ENCODE data around the gene FNDC3B. TPM values are rescaled to one million over a fixed set of nuclear protein-coding genes. Genes with fewer than 3 reads are reported as not detected.

The FNDC3B gene
- total RNA-seq, 1 donor from 2014 or later, result 29.5 TPM

DNA sequence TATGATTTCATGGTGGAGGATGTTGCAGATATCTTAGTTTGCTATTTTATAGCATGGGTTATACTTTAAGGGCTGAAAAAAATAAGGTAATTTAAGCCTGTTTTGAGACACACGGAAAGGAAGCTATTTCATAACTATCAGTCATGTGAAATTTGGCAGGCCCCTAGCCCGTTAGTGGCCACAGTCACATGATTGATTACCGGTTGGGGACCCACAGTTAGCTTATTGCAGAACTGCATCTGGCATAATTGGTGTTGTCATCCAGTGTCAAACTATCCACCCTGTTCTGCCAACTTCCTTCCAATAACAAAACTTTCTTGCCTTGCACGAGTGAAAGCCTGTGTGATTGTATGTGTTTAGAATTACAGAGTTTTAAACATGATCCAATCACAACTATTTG, 35.2 kb downstream of the FNDC3B start:
- TF ChIP-seq, protein P1, sequence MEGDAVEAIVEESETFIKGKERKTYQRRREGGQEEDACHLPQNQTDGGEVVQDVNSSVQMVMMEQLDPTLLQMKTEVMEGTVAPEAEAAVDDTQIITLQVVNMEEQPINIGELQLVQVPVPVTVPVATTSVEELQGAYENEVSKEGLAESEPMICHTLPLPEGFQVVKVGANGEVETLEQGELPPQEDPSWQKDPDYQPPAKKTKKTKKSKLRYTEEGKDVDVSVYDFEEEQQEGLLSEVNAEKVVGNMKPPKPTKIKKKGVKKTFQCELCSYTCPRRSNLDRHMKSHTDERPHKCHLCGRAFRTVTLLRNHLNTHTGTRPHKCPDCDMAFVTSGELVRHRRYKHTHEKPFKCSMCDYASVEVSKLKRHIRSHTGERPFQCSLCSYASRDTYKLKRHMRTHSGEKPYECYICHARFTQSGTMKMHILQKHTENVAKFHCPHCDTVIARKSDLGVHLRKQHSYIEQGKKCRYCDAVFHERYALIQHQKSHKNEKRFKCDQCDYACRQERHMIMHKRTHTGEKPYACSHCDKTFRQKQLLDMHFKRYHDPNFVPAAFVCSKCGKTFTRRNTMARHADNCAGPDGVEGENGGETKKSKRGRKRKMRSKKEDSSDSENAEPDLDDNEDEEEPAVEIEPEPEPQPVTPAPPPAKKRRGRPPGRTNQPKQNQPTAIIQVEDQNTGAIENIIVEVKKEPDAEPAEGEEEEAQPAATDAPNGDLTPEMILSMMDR (IDR thresholded peaks at IDR 0.05), result no peak
- TF ChIP-seq EZH2 (IDR thresholded peaks at IDR 0.05) (no peak), EZH2phosphoT487 (IDR thresholded peaks at IDR 0.05) (no peak)
- Histone ChIP-seq H3K79me2 (ENCODE audit: low read depth) (peaks cover 95% of the 10 kb centered on the region), H3K4me1 (peaks cover 32% of the 10 kb centered on the region), H3K9ac (no peak overlapping the region), H3K27ac (no peak overlapping the region), H2AFZ (replicated peaks) (no peak overlapping the region), H3K9me3 (ENCODE audit: low read depth) (no peaks in the 10 kb centered on the region), H3K36me3 (no peaks in the 10 kb centered on the region), H3K4me3 (no peak overlapping the region), H3K27me3 (no peaks in the 10 kb centered on the region), H3F3A (ENCODE audit: low read depth) (peaks cover 9% of the 10 kb centered on the region), H4K20me1 (ENCODE audit: low read depth) (peaks cover 23% of the 10 kb centered on the region), H3K4me2 (no peak overlapping the region)
- peaks cover 3% of the 10 kb centered on the region for H3K9me3 Mint-ChIP-seq
- H3K36me3 Mint-ChIP-seq, result peaks cover 33% of the 10 kb centered on the region
- H3K27me3 Mint-ChIP-seq (ENCODE audit: insufficient read depth, low read depth), result no peaks in the 10 kb centered on the region
- H3K4me3 Mint-ChIP-seq, result no peak overlapping the region
- no peak overlapping the region for H3K27ac Mint-ChIP-seq
- no peak for DNase-seq (ENCODE audit: low spot score)
- H3K4me1 Mint-ChIP-seq, result peaks cover 57% of the 10 kb centered on the region

DNA sequence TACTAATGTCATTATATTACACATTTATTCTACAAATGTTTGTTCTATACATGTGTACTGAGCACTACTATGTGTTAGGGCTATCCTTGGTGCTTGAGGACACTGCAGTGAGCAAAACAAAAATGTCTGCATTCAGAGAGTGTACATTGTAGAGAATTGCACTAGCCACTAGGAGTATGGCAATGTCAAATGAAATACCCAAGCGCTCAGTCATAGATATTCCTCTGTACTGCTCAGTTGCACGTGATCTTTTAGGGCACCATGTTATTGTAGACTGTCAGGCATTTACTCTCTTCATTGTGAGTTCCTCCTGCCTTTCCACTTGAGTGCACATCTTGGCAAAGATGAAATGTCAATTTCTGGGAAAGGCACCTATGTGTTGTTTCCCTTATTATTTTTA, 36.8 kb downstream of the FNDC3B start:
- H3K27me3 Mint-ChIP-seq (ENCODE audit: insufficient read depth, low read depth), result no peaks in the 10 kb centered on the region
- peaks cover 35% of the 10 kb centered on the region for H3K36me3 Mint-ChIP-seq
- Histone ChIP-seq H3K36me3 (no peaks in the 10 kb centered on the region), H3K27ac (no peak overlapping the region), H3K4me1 (peaks cover 17% of the 10 kb centered on the region), H3K27me3 (no peaks in the 10 kb centered on the region), H3K9me3 (ENCODE audit: low read depth) (no peaks in the 10 kb centered on the region), H3K79me2 (ENCODE audit: low read depth) (peaks cover 93% of the 10 kb centered on the region), H4K20me1 (ENCODE audit: low read depth) (peaks cover 10% of the 10 kb centered on the region), H3F3A (ENCODE audit: low read depth) (no peaks in the 10 kb centered on the region), H2AFZ (replicated peaks) (no peak overlapping the region), H3K9ac (no peak overlapping the region), H3K4me3 (no peak overlapping the region), H3K4me2 (peak overlapping the region; percentile 14)
- peaks cover 51% of the 10 kb centered on the region for H3K4me1 Mint-ChIP-seq
- no peak for DNase-seq (ENCODE audit: low spot score)
- H3K4me3 Mint-ChIP-seq, result no peak overlapping the region
- TF ChIP-seq, protein P1 (IDR thresholded peaks at IDR 0.05), result no peak
- no peak for TF ChIP-seq EZH2 (IDR thresholded peaks at IDR 0.05)
- no peak for TF ChIP-seq EZH2phosphoT487 (IDR thresholded peaks at IDR 0.05)
- peaks cover 3% of the 10 kb centered on the region for H3K9me3 Mint-ChIP-seq
- peak overlapping the region; percentile 88 for H3K27ac Mint-ChIP-seq

DNA sequence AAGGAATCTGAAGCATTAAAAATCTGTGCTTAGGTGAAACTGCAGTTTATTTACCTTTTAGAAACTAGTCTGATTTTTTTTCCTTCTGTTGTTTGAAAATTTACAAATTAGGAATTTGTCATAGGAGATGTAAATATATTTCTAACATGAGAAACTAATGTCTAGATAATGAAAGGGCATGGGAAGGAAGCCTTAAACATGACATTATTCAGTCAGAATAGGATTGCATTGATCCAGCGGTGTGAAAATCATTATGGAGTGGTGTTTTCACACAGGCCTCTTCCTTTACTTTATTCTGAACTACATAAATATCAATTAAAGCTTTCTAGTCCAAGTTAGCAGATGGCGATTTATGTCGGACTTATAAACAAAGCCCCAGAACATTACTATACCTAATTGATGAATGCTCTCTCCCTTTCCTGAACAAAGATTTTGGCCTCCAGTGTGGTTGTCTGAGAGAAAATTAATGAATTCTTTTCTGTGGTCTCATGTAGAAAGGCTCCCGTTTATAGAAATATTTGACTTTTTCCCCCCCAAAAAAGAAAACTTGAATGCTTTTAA, 37.9 kb downstream of the FNDC3B start:
- Histone ChIP-seq H3K4me1 (peaks cover 17% of the 10 kb centered on the region), H2AFZ (replicated peaks) (no peak overlapping the region), H3K4me3 (no peak overlapping the region), H3K4me2 (no peak overlapping the region), H3K36me3 (no peaks in the 10 kb centered on the region), H3K9me3 (ENCODE audit: low read depth) (no peaks in the 10 kb centered on the region), H3F3A (ENCODE audit: low read depth) (no peaks in the 10 kb centered on the region), H3K27me3 (no peaks in the 10 kb centered on the region), H3K79me2 (ENCODE audit: low read depth) (peaks cover 93% of the 10 kb centered on the region), H4K20me1 (ENCODE audit: low read depth) (peaks cover 5% of the 10 kb centered on the region), H3K9ac (no peak overlapping the region), H3K27ac (no peak overlapping the region)
- peaks cover 56% of the 10 kb centered on the region for H3K4me1 Mint-ChIP-seq
- TF ChIP-seq, protein P1 (IDR thresholded peaks at IDR 0.05), result no peak
- TF ChIP-seq EZH2phosphoT487 (IDR thresholded peaks at IDR 0.05) (no peak), EZH2 (IDR thresholded peaks at IDR 0.05) (no peak)
- H3K27ac Mint-ChIP-seq, result peak overlapping the region; percentile 62
- peaks cover 36% of the 10 kb centered on the region for H3K36me3 Mint-ChIP-seq
- H3K27me3 Mint-ChIP-seq (ENCODE audit: insufficient read depth, low read depth), result no peaks in the 10 kb centered on the region
- H3K9me3 Mint-ChIP-seq, result peaks cover 3% of the 10 kb centered on the region
- DNase-seq (ENCODE audit: low spot score), result no peak
- no peak overlapping the region for H3K4me3 Mint-ChIP-seq

Data from neural progenitor cell (in vitro differentiated cells).